Nucleus accumbens (tissue), 56 donors: ENCODE data around the gene PKN2.

Experiments used
- DNase-seq, 56 donors: peaks; one replicate each; lab custom pipeline; 2025; lab: John Stamatoyannopoulos, UW

The PKN2 gene

DNA sequence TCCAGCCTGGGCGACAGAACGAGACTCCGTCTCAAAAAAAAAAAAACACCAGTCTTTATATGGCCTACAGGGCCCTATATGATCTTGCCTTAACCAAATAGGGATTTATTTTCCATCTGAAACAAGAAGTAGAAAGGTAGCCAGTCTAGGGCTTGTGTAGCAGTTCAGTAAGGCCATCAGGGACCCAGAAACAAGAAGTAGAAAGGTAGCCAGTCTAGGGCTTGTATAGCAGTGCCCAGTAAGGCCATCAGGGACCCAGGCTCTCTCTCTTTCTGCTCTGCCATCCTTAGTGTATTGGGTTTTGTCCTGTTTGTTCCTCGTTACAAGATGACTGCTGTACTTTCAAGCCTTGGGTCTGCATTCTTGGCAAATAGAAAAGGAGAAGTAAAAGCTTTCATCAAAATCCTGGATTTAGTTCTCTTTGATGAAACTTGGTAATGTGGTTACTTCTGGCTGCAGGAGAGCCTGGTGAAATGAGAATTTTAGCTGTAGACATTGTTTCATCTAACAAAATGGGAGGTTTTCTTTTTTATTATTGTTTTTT is 46.1 kb downstream of the PKN2 start:
- no peak for DNase-seq

DNA sequence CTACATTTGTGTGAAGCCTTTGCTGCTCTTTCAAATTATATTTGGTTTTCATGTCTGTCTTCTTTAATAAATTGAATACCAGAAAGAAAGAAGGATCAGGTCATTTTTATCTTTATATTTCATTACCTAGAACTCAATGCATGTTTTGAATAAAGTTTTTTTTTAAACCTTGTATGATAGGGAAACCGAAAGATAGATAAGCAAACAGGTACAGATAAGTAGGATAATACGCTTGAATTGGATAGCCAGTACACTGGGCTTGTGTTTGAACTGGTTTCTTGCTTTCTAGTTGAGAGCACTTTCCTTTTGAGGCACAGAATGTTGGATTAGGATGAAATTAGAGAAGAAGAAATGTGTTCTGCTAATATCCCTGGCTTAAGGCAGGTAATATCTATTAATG is 46.9 kb downstream of the PKN2 start:
- DNase-seq, result no peak

DNA sequence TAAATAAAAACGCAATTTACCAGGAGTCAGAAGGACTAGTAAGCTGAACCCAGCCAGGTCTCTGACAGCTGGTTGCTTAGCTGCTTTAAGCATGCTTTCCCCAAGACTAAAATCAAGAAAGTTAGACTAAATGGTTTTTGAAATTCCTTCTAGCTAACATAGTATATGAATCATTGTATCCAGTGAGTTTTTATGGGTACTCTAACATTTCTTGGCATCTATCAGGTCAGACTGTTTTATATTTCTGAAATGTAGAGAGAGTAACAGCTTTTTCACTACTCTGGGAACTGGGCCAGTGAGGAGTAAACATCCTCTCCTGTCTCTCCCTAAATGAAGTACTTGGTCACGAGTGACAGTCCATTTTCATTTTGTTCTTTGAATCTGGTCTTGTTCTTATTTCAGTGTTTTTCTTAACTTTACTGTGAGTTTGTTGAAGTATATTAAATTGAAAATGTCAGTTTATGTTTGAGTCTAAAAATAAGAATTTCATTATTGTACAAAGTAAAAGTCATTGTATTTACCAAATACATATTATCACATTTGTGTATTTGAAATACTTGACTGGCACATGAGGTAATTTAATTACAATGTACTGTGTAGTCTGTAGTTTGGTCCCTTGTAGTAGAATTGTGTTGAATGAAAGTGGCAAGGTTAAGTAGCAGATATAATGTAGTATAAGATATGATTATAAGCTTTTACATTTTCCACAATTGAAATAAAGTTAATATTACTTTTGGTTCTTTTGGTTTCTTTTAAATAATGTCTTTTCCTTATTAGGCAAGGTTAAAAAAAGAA is 47.6 kb downstream of the PKN2 start:
- peak in 1 of 56 donors; percentile 3 for DNase-seq

DNA sequence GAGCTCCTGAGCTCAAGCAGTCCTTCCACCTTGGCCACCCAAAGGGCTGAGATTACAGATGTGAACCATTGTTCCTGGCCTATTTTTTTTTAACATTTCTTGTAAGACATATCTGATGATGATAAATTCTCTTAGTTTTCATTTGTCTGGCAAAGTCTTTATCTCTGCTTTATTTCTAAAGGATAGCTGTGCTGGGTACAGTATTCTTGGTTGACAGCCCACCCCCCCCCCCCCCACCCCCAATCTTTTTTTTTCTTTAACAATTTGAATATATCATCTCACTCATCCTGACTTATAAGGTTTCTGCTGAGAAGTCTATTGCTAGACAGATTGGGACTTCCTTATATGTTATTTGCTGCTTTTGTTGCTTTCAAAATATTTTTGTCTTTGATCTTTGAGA is 51.3 kb downstream of the PKN2 start:
- no peak for DNase-seq

GRCh38 chr1:88735909-88736308 is 51.8 kb downstream of the PKN2 start:
- DNase-seq, result no peak

GRCh38 chr1:88736633-88737248 is 52.7 kb downstream of the PKN2 start:
- DNase-seq, result no peak

- no peak for DNase-seq
These were observed 53.4 kb downstream of the PKN2 start for GRCh38 chr1:88737338-88737927.

GRCh38 chr1:88740784-88741183 is 56.7 kb downstream of the PKN2 start:
- DNase-seq, result no peak

DNA sequence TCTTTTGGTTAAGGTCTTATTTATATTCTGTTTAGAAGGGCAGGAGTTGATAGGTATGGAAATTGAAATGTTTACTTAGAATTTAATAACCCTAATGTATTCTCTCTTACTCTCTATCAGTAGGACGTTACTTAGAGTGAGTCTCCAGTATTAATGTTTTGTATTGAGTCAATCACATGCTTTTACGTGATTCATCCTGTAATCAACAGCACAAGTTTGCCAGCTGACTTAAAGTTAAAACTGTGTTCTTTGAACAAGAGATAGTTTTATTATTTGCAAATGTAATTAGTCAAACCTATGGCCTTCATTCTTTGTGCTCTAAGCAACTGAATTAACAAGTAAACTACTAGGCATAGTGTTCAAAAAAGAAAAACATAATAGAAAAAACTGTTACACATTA is 57.3 kb downstream of the PKN2 start:
- DNase-seq, result no peak

DNA sequence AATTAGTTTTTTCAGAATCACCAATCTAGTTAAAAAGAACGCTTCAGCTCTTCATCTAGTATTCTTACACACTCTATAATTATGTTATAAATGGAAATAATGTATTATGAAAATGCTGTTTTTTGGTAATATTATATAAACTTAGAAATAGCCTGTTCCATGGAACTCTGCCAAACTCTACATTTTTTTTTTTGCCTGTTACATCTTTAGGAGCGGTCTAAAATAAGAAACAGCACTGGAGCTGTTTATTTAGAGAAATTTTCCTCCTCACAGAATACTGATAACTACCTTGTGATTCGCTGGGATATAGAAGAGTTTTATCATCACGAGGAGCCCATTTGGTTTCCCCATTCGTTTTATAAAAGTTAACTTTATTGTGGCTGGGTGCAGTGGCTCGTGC is 58.5 kb downstream of the PKN2 start:
- DNase-seq, result no peak

DNA sequence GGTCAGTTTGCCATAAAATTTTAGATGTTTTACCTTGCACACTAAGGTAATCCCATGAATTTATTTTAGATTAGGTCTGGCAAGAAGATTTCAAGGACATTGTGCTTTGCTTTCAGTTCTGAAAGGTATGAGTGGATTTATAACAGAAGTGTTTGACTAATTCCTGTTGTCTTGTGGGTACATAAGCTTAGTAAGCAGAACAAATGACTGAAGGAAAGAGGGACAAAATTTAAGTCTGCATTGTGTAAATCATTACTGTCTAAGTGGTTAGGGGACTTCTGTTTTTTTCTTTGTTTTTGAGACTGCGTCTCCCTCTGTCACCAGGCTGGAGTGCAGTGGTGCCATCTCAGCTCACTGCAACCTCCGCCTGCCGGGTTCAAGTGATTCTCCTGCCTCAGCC is 60.1 kb downstream of the PKN2 start:
- DNase-seq, result no peak

GRCh38 chr1:88746916-88747315 is 62.8 kb downstream of the PKN2 start:
- no peak for DNase-seq

- no peak for DNase-seq
These were observed 67.6 kb downstream of the PKN2 start for GRCh38 chr1:88751714-88752113.

DNA sequence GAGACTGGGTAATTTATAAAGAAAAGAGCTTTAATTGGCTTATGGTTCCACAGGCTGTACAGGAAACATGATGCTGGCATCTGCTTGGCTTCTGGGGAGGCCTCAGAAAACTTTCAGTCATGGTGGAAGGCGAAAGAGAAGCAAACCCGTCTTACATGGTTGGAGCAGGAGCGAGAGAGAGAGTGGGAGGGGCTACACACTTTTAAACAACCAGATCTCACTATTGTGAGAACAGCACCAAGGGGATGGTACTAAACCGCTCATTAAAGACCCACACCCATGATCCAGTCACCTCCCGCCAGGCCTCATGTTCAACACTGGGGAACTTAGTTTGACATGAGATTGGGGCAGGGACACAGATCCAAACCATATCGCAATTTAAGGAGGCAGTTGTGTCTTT is 69.4 kb downstream of the PKN2 start:
- no peak for DNase-seq

- DNase-seq, result no peak
These were observed 79.8 kb downstream of the PKN2 start for GRCh38 chr1:88763649-88764406.

DNA sequence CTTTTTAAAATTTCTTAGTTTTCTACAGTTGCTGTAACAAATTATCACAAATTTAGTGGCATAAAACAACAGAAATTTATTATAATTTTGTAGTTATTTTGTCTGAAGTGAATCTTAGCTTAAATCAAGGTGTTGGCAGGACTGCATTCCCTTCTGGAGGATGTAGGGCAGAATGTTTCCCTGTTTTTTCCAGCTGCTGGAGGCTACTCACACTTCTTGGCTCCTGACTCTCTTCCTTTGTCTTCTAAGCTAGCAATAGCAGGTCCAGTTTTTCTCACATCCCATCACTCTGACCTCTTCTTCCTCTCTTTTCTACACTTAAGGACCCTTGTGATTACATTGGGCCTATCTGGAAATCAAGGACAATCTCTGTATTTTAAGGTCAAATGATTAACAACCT is 84.1 kb downstream of the PKN2 start:
- no peak for DNase-seq

DNA sequence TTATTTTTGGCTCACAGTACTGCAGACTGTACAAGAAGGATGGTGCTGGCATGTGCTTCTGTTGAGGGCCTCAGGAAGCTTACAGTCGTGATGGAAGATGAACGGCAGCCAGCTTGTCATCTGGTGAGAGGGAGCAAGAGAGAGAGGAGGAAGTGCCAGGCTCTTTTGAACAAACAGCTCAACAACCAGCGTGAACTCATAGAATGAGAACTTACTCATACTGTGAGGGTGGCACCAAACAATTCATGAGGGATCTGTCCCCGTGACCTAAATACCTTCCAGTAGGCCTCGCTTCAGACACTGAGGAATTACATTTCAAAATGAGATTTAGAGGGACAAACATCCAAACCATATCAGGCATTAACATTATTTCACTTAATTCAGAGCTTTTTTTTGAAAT is 84.7 kb downstream of the PKN2 start:
- peak in 3 of 56 donors; percentile 0 to 17 (median 1) for DNase-seq

- DNase-seq, result no peak
These were observed 89.6 kb downstream of the PKN2 start for GRCh38 chr1:88773540-88774150.

GRCh38 chr1:88774151-88774556 is 90.1 kb downstream of the PKN2 start:
- DNase-seq, result no peak

DNA sequence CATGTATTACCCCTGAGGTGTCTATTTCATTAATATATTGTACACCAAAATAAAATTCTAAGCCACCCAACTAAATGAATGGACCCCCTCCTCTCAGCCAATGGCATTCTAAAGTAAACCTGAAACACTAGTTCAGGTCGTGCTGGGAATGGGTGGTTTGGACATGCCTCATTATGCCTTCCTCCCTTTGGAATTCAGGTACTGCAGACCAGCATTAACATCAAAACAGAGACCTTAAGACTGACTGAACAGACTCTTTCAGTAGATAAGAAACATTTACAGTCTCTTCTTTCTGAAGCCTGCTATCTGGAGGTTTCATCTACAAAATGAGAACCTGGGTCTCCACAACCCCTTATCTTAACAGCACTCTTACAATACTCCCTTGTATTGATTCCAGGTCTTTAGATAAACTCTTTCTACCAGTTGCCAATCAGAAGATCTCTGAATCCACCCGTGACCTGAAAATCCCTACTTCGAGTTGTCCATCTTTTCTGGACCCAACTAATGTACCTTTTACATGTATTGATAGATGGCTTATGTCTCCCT is 93.6 kb downstream of the PKN2 start:
- no peak for DNase-seq
